GM19099 (cell line): Measurements from ENCODE around the gene PRDX2.

Experiments used
- POLR2A ChIP-seq: IDR thresholded peaks from 3 replicates; pipeline ENCODE4 v1.6.1; 2011; ENCODE audit warnings: low read depth; ENCODE audit not compliant: insufficient read length; ENCODE audit errors: extremely low read depth

The PRDX2 gene

DNA sequence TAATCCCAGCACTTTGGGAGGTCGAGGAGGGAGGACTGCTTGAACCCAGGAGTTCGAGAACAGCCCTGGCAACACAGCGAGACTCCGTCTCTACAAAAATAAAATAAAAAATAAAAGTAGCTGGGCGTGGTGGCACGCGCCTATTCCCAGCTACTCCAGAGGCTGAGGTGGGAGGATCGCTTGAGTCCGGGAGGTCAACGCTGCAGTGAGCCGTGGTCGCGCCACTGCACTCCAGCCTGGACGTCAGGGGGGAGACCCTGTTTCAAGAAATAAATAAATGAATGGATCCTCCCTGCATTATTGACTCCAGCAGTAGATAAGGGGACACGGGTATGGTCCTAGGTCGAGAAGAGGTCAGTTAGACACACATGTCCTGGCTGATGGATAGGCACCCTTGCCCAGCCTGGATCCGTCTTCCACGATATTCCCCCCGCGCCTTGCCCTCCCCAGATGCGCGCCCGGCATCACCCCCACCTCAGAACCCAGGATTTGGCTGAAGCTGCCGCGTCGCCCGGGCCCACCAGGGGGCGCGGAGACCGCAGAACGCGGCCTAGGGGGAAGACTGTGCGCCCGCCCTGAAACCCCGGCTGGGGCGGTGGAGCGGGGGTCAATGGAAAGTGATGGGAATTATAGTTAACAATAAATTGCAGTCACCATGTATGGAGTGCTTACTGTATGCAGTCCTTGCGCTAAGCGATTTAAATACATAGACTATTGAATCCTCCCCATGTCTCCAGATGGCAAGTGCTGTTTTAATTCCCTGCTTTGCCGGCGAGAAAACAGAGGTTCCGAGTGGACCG lies 24.2 kb downstream of the PRDX2 start:
- no peak for TF ChIP-seq POLR2A

DNA sequence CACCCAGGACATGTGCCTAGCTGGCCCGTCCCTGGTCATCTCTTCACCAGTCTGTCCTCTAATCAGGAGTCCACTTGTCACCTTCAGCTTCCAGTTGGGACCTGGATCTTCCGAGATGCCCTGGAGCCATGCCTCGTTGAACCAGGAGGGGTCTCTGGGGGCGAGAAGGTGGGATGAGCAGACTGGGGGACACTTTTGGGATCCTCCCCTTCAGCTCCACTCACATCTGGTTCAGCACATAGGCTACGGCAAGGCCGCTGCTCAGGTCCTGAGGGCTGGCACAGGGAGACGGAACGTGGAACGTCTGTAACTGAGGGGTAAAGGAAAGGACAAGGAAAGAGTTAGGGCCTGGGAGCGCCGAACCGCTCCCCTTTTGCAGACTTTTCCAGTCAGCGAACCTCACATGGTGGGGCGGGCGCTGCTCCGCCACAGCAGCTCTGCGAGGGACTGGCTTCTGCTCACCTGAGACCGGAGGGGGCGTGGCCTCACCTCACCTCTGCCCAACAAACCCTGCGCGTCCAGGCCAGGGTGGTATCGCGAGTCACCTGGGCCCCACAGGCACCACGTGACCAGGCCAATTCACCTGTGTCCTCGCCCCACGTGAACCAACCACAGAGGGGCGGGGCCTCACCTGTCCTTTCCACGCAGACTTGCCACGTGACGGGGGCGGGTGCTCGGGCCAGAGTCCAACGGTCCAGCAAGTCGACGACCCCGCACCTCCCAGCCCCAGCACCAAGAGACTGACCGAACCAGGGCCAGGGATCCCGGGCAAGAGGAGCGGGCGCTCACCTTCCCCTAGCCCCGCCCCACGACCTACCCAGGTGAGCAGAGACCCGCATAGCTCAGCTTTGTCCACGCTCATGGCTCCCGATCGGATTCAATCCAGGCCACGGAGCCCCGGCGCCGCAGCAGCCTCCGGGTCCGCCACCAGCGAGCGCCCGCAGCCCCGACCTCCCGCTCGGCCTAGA lies 26.7 kb downstream of the PRDX2 start, which contains the start of gene HOOK2:
Gene HOOK2 (minus strand): TSS at position 965 of the 968 bp plus-strand sequence. CDS start 103 bp downstream, at position 862.
- TF ChIP-seq POLR2A, result peak; percentile 22

DNA sequence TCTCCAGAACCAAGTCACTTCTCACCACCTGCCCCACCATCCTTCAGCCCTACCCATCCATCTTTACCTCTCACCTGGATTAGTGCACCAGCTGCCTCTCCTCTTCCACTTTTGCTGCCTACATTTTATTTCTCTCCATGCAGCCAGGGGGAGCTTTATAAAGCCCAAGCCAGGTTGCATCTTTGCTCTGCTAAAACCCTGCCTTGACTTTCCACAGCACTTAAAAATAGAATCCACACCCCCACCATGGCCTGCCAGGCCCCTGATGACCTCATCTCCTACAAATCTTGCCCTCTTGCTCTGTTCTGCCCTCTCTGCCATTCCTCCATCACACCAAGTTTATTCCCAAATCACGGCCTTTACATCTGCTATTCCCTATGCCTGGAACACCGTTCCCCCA lies 28.0 kb downstream of the PRDX2 start:
- no peak for TF ChIP-seq POLR2A

DNA sequence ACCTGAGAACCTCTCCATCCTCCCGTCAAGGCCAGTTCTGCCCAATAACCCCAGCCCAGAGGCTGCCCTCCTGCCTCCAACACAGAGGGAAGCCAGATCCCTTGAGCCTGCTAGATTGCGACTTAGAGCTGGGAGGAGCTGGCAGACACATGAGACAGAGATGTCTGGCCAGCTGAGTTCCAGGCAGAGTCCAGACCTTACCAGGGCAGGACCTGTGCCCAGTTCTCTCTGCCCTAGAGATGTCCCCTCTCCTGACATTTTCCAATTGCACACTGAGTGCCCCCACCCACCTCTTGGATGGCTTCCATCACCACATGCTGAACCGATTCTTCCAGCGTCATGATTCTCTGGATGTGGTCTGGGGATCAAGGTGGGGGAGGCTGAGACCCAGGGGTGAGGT lies 29.3 kb downstream of the PRDX2 start:
- no peak for TF ChIP-seq POLR2A

DNA sequence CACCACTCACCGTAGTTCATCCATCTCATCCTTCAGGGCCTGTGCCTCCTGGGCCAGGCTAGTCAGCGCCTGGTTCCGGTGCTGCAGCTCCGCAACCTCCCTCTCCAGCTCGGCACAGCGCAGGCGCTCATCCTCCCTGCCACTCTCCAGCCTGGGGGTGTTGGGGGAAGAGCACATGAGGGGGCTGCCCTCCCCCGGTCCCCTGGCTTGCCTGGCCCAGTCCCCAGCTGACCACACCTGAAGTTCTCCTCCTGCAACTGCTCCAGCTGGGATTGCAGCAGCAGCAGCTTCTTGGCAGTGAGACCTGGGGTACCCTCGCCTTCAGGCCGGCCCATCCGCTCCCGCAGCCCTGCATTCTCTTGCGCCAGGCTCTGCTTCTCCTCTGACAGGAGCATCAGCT lies 30.7 kb downstream of the PRDX2 start:
- TF ChIP-seq POLR2A, result no peak

DNA sequence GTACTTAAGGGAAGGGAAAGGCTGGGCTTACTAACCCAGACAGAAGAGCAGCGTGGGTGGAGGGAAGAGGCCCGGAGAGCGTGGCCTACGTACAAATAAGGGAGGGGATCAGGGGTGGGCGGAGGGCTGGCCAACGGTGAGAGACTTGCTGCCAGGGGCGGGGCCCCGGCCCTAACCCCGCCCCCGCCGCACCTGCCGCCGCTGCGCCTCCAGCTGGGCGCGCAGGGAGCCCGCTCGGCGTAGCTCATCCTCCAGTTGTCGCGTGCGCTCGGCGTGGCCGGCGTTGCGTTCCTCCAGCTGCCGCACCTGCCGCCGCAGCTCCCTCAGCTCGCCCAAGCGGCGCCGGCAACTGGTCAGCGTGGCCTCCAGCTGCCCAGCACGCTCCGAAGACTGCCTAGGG lies 31.9 kb downstream of the PRDX2 start:
- TF ChIP-seq POLR2A, result no peak

DNA sequence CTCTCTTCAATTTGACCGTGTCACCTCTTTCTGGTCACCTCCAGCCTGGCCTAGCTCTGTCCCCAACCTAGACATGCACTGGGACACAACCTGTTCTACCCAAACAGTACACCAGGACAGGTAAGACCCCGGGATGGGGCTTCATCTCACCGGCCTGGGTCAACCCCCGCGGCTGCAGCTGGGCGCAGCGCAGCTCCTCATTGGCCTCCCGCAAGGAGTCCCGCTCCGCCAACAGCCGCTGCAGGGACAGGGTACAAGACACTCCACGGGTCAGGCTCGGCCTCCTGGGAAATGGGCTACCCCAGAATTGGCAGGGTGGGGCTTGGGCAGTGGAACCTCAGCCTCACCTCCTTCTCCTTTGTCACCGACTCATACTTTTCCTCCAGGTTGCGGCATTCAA lies 33.9 kb downstream of the PRDX2 start:
- TF ChIP-seq POLR2A, result no peak

DNA sequence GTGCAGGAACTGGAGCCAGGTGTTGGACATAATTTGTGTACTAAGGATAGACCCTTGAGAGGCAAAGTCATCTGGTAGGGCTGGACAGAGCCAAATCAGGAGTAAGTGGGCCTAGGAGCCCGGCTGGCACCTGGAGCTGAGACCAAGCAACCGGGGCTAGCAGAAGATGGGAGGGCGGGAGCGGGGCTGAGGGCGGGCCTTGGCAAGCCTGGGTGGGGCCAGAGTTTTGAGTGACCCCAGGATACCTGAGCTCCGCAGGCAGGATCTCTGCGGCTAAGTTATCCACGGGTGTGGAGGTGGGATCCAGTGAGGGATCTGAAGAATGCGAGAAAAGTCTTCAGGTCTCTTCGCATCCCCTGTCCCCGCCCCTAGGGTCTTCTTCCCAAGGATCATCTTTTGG lies 34.5 kb downstream of the PRDX2 start:
- no peak for TF ChIP-seq POLR2A

DNA sequence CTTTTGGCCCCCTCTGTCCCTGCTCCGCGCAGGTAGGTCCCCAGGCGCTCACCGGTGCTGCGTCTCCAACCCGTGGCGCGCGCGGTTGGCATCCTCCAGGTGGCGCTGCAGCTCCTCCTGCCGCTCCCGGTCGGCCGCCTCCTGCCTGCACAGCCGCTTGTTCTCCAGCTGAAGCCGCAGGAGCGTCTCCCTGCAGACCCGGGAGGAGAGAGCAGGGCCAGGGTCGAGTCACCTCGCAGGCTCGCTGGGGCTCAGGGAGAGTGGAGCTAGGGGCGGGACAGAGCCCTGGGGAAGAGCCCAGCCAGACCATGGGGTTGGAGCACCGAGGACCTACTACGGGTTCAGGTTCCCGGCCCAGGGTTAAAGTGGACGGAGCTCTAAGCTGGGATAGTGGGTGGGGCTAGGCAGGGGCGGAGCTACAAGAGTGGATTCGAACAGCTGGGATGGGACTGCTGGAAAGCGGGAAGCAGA lies 35.5 kb downstream of the PRDX2 start:
- no peak for TF ChIP-seq POLR2A

DNA sequence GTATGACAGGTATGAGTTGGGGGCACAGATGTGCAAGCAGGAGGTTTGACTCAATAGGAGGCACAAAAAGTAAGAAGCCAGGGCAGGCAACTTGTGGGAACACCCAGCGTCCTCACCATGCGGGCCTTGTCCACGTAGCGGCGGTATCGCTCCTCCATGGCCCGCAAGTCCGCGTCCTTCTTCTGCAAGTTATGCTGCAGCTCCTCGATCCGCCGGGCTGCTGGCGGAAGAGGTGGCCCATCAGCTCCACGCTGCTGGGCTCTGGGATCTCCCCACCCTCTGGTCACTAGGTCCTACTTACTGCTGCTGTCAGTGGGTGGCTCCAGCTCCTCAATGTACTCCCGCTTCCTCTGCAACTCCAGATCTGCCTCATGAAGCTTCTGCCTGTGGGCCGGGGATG lies 36.9 kb downstream of the PRDX2 start:
- no peak for TF ChIP-seq POLR2A

DNA sequence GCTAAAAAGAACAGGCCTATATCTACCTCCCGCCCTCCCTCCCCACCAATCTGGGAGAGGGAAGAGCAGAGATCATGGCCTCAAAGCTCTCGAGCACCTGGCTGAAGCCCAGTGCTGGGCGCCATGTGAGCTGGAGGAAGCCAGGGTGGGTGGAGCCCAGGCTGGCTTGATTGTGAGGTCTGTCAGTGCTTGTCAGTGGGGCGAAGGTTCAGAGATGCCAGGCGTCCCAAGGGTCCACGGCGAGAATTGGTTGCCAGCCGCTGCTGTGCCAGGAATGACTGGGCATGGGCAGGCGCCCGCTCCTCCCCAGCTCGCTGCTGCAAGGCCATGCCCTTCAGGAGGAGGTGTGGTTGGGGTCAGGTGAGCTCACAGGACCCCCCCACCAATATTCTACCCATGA lies 38.5 kb downstream of the PRDX2 start:
- TF ChIP-seq POLR2A, result no peak

DNA sequence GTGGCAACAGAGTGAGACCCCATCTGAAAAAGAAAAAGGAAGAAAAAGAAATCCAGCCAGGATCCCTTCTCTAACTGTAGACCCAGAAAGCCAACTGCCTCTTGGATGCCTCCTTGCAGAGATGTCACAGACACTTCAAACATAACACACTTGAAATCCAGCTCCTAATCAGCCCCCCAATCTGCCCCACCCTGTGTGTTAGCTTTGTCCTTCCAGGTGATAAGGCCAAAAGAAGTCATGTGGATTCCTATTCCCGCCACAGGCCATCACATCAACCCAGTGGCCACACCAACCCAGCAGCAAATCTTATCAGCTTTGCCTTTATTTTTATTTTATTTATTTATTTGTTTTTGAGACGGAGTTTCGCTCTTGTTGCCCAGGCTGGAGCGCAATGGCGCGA lies 41.9 kb downstream of the PRDX2 start:
- no peak for TF ChIP-seq POLR2A

DNA sequence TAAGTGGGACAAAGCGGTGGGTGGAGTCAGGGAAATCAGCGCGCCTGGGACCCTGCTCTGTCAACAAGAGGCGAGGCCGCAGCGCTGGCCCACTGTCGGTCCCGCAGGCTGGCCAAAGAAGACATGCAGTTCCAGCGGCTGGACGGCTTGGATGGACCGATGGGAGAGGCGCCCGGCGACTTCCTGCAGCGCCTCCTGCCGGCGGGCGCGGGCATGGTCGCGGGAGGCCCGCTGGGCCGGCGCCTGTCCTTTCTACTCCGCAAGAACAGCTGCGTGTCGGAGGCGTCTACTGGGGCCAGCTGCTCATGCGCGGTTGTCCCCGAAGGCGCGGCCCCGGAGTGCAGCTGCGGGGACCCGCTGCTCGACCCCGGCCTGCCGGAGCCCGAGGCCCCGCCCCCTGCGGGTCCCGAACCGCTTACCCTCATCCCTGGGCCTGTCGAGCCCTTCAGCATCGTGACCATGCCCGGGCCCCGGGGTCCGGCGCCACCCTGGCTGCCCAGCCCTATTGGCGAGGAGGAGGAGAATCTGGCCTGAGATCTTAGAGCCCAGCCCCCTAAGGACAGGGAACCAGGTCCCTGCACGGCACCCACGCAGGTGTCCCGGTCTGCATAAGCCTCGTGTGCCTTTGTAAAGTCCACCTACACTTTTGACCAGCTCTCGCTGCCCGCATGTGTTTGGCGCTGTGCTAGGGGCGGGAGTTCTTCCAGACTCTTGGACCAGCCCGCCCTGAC lies 43.9 kb downstream of the PRDX2 start:
- TF ChIP-seq POLR2A, result no peak

DNA sequence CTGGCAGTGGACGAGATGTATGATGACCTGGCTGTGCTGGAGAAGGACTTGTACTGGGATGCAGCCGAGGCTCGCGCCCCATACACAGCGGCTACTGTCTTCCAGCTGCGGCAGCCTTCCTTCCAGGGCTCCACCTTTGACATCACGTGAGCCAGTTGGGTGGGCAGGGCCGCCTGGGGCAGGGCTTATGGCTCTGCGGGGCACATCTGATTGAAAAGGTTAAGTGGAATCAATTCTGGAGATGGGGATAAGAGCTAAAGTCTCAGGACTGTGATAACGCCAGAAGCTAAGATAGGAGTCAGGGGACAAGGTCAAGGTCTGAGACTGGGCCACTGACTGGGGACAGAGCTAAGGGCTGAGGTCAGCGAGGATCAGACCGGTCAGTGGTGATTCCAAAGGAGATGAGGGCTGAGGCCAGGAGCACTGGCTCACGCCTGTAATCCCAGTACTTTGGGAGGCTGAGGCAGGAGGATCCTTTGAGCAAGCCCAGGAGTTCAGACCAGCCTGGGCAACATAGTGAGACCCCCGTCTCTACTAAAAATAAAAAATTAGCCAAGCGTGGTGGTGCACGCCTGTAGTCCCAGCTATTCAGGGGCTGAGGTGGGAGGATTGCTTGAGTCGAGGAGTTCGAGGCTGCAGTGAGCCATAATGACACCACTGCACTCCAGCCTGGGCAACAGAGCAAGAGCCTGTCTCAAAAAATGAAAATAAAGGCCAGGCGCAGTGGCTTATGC lies 45.3 kb downstream of the PRDX2 start:
- no peak for TF ChIP-seq POLR2A
